GM19397 (cell line): ENCODE measurements around the gene DSTN.

Experiments
- ATAC-seq: cut with Tn5 transposase; IDR thresholded peaks from one replicate; pipeline ENCODE4 v1.9.1; 2021; ENCODE audit warnings: mild to moderate bottlenecking, moderate library complexity; ENCODE audit not compliant: unreplicated experiment

Gene DSTN

GRCh38 chr20:17635332-17636244 lies 65.7 kb downstream of the DSTN start:
- no peak for ATAC-seq

GRCh38 chr20:17636523-17637412 lies 66.9 kb downstream of the DSTN start:
- no peak for ATAC-seq

- ATAC-seq, result no peak
These were observed 67.5 kb downstream of the DSTN start for GRCh38 chr20:17637413-17637780.

- no peak for ATAC-seq
These were observed 68.2 kb downstream of the DSTN start for GRCh38 chr20:17637985-17638640.

DNA sequence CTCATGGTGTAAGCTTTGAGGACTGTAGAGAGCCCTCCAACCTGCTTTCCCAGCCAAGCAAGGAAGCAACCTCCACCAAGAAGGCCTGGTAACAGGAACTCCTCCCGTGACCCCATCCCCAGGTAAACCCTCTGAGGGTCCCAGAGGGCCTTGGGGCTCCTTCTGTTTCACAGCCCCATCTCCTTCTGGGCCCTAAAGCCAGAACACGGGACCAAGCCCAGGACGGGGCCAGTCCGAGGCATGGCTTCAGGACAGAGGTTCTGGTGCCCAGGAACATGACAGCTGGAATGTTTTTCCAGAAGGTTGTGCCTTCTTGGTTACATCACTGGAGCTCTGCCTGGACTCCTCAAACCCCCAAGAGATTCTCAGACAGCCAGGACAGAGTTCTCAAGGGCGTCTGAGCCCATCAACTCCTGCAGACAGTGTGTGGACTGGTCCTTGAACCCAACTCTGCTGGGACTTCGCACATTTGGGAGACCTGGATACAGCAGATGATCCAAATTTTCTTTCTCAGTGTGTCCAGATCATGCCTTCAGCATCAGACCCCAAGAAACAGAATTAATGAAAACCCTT lies 69.0 kb downstream of the DSTN start:
- no peak for ATAC-seq

- ATAC-seq, result no peak
These were observed 70.4 kb downstream of the DSTN start for GRCh38 chr20:17640146-17640874.

- no peak for ATAC-seq
These were observed 71.1 kb downstream of the DSTN start for GRCh38 chr20:17640875-17641378.

DNA sequence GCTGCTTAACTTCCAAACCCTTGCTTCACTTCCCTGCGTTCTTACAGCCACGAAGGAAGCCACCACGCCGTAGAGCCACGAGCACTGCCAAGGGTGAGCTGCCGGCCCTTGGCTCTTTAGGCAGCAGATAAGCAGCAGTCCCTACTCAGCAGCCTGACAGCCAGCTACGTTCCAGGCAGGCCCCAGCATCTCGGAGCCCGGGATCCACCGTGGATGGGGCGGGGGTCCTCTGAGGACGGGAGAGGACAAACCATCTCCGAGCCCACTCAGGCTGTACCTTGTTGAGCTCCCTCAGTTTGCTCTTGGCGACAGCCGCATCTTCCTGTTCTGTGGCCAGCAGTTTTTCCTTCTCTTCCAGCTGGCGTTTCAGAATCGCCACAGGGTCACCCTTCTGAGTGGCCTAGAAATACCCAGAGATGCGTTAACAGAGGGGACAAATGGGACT lies 71.7 kb downstream of the DSTN start:
- no peak for ATAC-seq

- ATAC-seq, result no peak
These were observed 72.1 kb downstream of the DSTN start for GRCh38 chr20:17641993-17642392.

GRCh38 chr20:17642404-17643269 lies 72.8 kb downstream of the DSTN start:
- no peak for ATAC-seq

- no peak for ATAC-seq
These were observed 73.8 kb downstream of the DSTN start for GRCh38 chr20:17643531-17644188.

GRCh38 chr20:17644451-17644850 lies 74.6 kb downstream of the DSTN start:
- ATAC-seq, result no peak

- ATAC-seq, result no peak
These were observed 75.1 kb downstream of the DSTN start for GRCh38 chr20:17645010-17645409.

DNA sequence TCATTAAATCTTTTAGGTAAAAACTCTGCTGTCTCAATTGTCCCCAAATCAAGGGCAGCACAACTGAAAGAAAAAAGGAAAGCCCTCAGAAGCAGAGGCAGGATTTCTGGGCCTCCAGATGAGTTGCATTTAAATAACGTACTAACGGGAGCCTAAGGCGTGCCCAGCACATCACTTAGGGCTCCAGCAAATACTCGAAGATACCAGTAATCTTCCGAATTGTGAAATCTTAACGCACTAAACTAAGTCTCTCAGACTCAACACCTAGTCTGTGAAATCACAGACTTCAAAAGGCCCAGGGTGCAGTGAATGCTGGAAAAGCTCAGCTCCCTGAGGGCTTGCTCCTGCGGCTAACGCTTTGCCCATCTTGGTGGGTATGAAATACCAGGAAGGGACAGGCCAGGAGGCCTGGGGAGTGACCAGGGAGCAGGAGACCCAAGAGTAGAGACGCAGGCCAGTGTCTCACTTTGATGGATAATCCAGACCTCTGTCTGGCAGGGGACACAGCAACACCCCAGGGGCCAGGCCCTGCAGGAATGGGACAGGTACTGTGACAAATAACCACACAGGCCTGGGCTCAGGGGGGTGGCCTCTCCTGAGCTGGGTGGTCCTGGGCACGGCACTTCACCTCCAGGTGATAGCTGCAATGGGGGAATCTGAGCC lies 75.8 kb downstream of the DSTN start:
- ATAC-seq, result no peak

DNA sequence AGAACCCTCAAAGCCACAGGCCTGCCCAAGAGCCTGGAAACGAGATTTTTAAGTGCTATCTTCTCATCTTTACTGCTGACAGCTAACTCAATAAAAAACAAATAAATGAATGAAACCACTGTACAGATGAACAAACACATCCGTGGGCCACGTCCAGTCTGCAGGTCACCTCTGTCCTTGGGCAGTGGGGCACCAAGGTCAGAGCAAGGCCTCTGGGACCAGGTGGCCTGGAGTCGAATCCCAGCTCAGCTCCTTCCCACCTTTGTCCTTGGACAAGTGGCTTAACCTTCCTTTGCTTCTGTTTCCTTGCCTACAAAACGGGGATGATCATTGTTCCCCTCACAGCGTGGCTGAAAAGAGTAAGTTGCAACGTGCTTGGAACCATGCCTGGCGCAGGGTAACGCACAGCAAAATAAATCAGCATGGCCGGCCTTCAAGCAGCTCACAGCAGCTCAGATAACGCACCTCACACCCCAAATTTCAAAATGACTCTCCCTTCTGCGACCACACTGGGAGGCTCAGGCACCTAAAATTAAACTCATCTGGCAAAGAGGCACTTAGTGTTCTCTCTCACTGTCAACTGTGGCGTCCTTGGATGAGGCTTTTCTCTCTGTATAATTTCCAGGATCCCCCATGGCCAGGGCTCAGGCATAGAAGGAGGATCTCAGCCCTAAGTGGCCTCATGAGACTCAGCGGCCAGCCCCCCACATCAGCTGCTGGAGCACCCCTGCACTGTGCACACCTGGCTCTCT lies 76.5 kb downstream of the DSTN start:
- ATAC-seq, result no peak

GRCh38 chr20:17646961-17647301 lies 77.1 kb downstream of the DSTN start:
- ATAC-seq, result no peak
